Mesenchymal stem cell (in vitro differentiated cells and primary cell): Measurements from ENCODE around the gene SARS1.
A peak's percentile ranks its signal among the peaks of the same experiment; 100 is the strongest.

Experiments used
- DNase-seq: peaks from one replicate; pipeline ENCODE4 v3.0.0-alpha.2; 2013
- H2AFZ ChIP-seq: one replicate; pipeline ENCODE4 v1.6.1; 2013; ENCODE audit warnings: low read depth, mild to moderate bottlenecking, control low read depth, inconsistent platforms, low read length, moderate library complexity
- H2AK5ac ChIP-seq: 2 replicates; pipeline ENCODE4 v1.6.1; 2013; ENCODE audit warnings: low read length, moderate library complexity, mild to moderate bottlenecking, inconsistent platforms; ENCODE audit not compliant: severe bottlenecking
- H2BK120ac ChIP-seq: one replicate; pipeline ENCODE4 v1.6.1; 2013; ENCODE audit warnings: low read depth, mild to moderate bottlenecking, inconsistent platforms, low read length, moderate library complexity
- H2BK12ac ChIP-seq, 2 experiments: one replicate each; pipeline ENCODE4 v1.6.1; 2013; ENCODE audit warnings: inconsistent platforms in 2 of 2, low read length in 2 of 2, mild to moderate bottlenecking in 2 of 2, moderate library complexity in 2 of 2, control low read depth in 1 of 2
- H2BK15ac ChIP-seq: one replicate; pipeline ENCODE4 v1.6.1; 2013; ENCODE audit warnings: mild to moderate bottlenecking, low read depth, inconsistent platforms; ENCODE audit not compliant: poor library complexity, severe bottlenecking
- H2BK5ac ChIP-seq: 2 replicates; pipeline ENCODE4 v1.6.1; 2013; ENCODE audit warnings: low read depth, mild to moderate bottlenecking, low read length, control low read depth, inconsistent platforms; ENCODE audit not compliant: poor library complexity, severe bottlenecking
- H3K14ac ChIP-seq, 2 experiments: one replicate each; pipeline ENCODE4 v1.6.1; 2013; ENCODE audit warnings: inconsistent platforms in 2 of 2, low read length in 2 of 2, control low read depth in 1 of 2, mild to moderate bottlenecking in 1 of 2, moderate library complexity in 1 of 2
- H3K18ac ChIP-seq, 2 experiments: one replicate each; pipeline ENCODE4 v1.6.1; 2013; ENCODE audit warnings: inconsistent platforms in 2 of 2, low read length in 2 of 2, control low read depth in 1 of 2, low read depth in 1 of 2, mild to moderate bottlenecking in 1 of 2
- H3K23ac ChIP-seq, 2 experiments: one replicate each; pipeline ENCODE4 v1.6.1; 2013; ENCODE audit warnings: inconsistent platforms in 2 of 2, low read length in 2 of 2, mild to moderate bottlenecking in 2 of 2, moderate library complexity in 2 of 2, control low read depth in 1 of 2
- H3K27ac ChIP-seq: 2 replicates; pipeline ENCODE4 v1.5.1; 2013; ENCODE audit warnings: mild to moderate bottlenecking, moderate library complexity, low read length, control low read depth, inconsistent platforms; ENCODE audit not compliant: poor library complexity, severe bottlenecking
- H3K27me3 ChIP-seq, 2 experiments: 2 replicates each; pipeline versions ENCODE4 v1.6.1 to v1.7.0; 2013; ENCODE audit warnings: low read length in 2 of 2, mild to moderate bottlenecking in 2 of 2, moderate library complexity in 2 of 2, control low read depth in 1 of 2, inconsistent platforms in 1 of 2; ENCODE audit not compliant: control insufficient read depth in 1 of 2, insufficient read depth in 1 of 2
- H3K36me3 ChIP-seq, 2 experiments: 2 replicates each; pipeline versions ENCODE4 v1.6.1 to v1.7.0; 2013; ENCODE audit warnings: low read length in 2 of 2, control low read depth in 1 of 2, inconsistent platforms in 1 of 2, low read depth in 1 of 2, mild to moderate bottlenecking in 1 of 2; ENCODE audit not compliant: insufficient read depth in 2 of 2, control insufficient read depth in 1 of 2
- H3K4ac ChIP-seq, 2 experiments: one replicate each; pipeline ENCODE4 v1.6.1; 2013; ENCODE audit warnings: inconsistent platforms in 2 of 2, low read length in 2 of 2, mild to moderate bottlenecking in 2 of 2, moderate library complexity in 2 of 2, control low read depth in 1 of 2, low read depth in 1 of 2
- H3K4me1 ChIP-seq: 2 replicates; pipeline ENCODE4 v1.6.1; 2013; ENCODE audit warnings: low read depth, low read length, control low read depth; ENCODE audit not compliant: control insufficient read depth, insufficient read depth
- H3K4me2 ChIP-seq: 2 replicates; pipeline ENCODE4 v1.6.1; 2013; ENCODE audit warnings: low read length, mild to moderate bottlenecking, inconsistent platforms; ENCODE audit not compliant: poor library complexity, severe bottlenecking
- H3K4me3 ChIP-seq, 2 experiments: 2 replicates each; pipeline versions ENCODE4 v1.5.1 to v1.7.0; 2013; ENCODE audit warnings: low read length in 2 of 2, mild to moderate bottlenecking in 2 of 2, control low read depth in 1 of 2, low read depth in 1 of 2; ENCODE audit not compliant: insufficient read depth in 1 of 2
- H3K79me1 ChIP-seq: replicated peaks from 2 replicates; pipeline ENCODE4 v1.6.1; 2013; ENCODE audit warnings: mild to moderate bottlenecking, control low read depth, low read length, inconsistent platforms; ENCODE audit not compliant: poor library complexity, severe bottlenecking
- H3K9ac ChIP-seq: 2 replicates; pipeline ENCODE4 v1.7.0; 2013; ENCODE audit warnings: mild to moderate bottlenecking, low read length, moderate library complexity
- H3K9me3 ChIP-seq: 2 replicates; pipeline ENCODE4 v1.7.0; 2013; ENCODE audit warnings: mild to moderate bottlenecking, low read length; ENCODE audit not compliant: control insufficient read depth
- H4K8ac ChIP-seq: one replicate; pipeline ENCODE4 v1.6.1; 2013; ENCODE audit warnings: inconsistent platforms, mild to moderate bottlenecking, low read length, moderate library complexity
- H4K91ac ChIP-seq: one replicate; pipeline ENCODE4 v1.6.1; 2013; ENCODE audit warnings: mild to moderate bottlenecking, low read length, inconsistent platforms
- whole genome bisulfite sequencing: methylation state at CpG from one replicate; pipeline ENCODE4 v1.1.7; 2013; ENCODE audit warnings: mixed read lengths; 5-methylcytosine and 5-hydroxymethylcytosine counted together

The SARS1 gene

DNA sequence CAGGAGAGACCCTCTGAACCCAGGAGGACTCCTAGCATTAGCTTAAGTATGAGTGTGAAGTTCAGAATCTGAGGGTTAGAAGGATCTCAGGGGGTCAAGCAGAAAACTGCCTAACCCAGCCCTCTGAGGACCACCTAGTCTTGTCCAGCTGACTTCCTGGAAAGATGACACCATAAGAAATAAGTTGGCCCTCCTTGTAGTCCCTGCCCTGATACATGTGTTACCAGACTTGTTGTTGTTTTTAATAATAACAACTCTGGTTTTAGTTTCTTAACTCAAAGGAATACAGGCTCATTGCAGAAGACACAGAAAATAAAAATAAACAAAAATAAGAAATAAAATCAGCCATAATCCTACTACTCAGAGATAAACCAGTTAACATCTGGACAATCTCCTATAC lies 21.8 kb upstream of the SARS1 start:
- H3K4me1 ChIP-seq: peaks cover 1% of the 10 kb centered on the region
- no peaks in the 10 kb centered on the region for H3K9me3 ChIP-seq
- no peak for DNase-seq
- H3K36me3 ChIP-seq: no peaks in the 10 kb centered on the region
- H2AFZ ChIP-seq: no peak overlapping the region
- no peak overlapping the region for H4K91ac ChIP-seq
- H4K8ac ChIP-seq: no peak overlapping the region
- H2BK15ac ChIP-seq: no peak overlapping the region
- no peak overlapping the region for H3K27ac ChIP-seq
- peak overlapping the region in 1 of 2 experiments; percentile 2 for H3K4ac ChIP-seq
- no peak overlapping the region for H2BK5ac ChIP-seq
- no peak overlapping the region for H2BK12ac ChIP-seq
- H3K4me3 ChIP-seq: no peak overlapping the region
- H3K79me1 ChIP-seq: no peaks in the 10 kb centered on the region
- no peak overlapping the region for H3K4me2 ChIP-seq
- no peak overlapping the region for H3K23ac ChIP-seq
- no peak overlapping the region for H3K18ac ChIP-seq
- no peaks in the 10 kb centered on the region for H3K27me3 ChIP-seq
- H2BK120ac ChIP-seq: no peak overlapping the region
- no peak overlapping the region for H3K14ac ChIP-seq
- no peak overlapping the region for H2AK5ac ChIP-seq
- no peak overlapping the region for H3K9ac ChIP-seq

DNA sequence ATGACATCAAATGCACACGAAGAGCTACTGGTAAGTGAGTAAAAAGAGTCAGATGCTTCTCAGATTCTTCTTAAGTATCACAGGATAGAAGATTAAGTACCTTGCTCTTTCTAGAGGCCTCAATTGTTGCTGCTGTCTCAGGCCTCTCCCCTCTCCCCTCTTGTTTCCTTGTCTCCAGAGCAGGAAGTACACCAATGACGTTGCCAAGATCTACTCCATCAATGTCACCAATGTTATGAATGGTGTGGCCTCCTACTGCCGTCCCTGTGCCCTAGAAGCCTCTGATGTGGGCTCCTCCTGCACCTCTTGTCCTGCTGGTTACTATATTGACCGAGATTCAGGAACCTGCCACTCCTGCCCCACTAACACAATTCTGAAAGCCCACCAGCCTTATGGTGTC lies 21.3 kb upstream of the SARS1 start:
- H3K4ac ChIP-seq: no peak overlapping the region
- H2BK5ac ChIP-seq: no peak overlapping the region
- H3K9me3 ChIP-seq: no peaks in the 10 kb centered on the region
- H3K4me1 ChIP-seq: peaks cover 3% of the 10 kb centered on the region
- no peaks in the 10 kb centered on the region for H3K79me1 ChIP-seq
- H2AK5ac ChIP-seq: no peak overlapping the region
- no peak overlapping the region for H3K14ac ChIP-seq
- no peak for DNase-seq
- no peaks in the 10 kb centered on the region for H3K36me3 ChIP-seq
- no peak overlapping the region for H4K8ac ChIP-seq
- 57% methylated on average over 4 of the region's 4 CpGs for WGBS
- no peak overlapping the region for H3K18ac ChIP-seq
- no peak overlapping the region for H2BK15ac ChIP-seq
- no peak overlapping the region for H3K4me2 ChIP-seq
- no peak overlapping the region for H3K9ac ChIP-seq
- H2BK12ac ChIP-seq: no peak overlapping the region
- no peak overlapping the region for H2BK120ac ChIP-seq
- no peak overlapping the region for H3K27ac ChIP-seq
- H3K4me3 ChIP-seq: no peak overlapping the region
- H4K91ac ChIP-seq: no peak overlapping the region
- no peaks in the 10 kb centered on the region for H3K27me3 ChIP-seq
- H3K23ac ChIP-seq: no peak overlapping the region
- H2AFZ ChIP-seq: no peak overlapping the region

GRCh38 chr1:109193653-109194590 lies 19.8 kb upstream of the SARS1 start:
- 67% methylated on average over 14 of the region's 14 CpGs for WGBS

GRCh38 chr1:109197158-109198042 lies 16.3 kb upstream of the SARS1 start:
- DNase-seq: peak; percentile 99
- Histone ChIP-seq H3K4me1 (peaks cover 13% of the 10 kb centered on the region), H2BK120ac (no peak overlapping the region), H3K36me3 (no peaks in the 10 kb centered on the region), H4K91ac (peak overlapping the region; percentile 55), H3K9me3 (no peaks in the 10 kb centered on the region), H3K4me2 (peak overlapping the region; percentile 10), H3K27me3 (no peaks in the 10 kb centered on the region), H3K4me3 (no peak overlapping the region), H2AFZ (peak overlapping the region; percentile 46), H3K18ac (peak overlapping the region; percentile 54 to 76), H3K27ac (peak overlapping the region; percentile 82), H2BK15ac (no peak overlapping the region), H3K23ac (no peak overlapping the region), H3K4ac (no peak overlapping the region), H3K9ac (peak overlapping the region; percentile 71), H2BK12ac (peak overlapping the region; percentile 6 to 37), H3K79me1 (no peaks in the 10 kb centered on the region), H2BK5ac (no peak overlapping the region), H4K8ac (peak overlapping the region; percentile 85), H3K14ac (no peak overlapping the region), H2AK5ac (peak overlapping the region; percentile 34)
- WGBS: 6% methylated on average over 10 of the region's 10 CpGs

More at GRCh38 chr1:109193653-109194590, 19.8 kb upstream of the SARS1 start:
- H3K79me1 ChIP-seq: no peaks in the 10 kb centered on the region
- peak overlapping the region; percentile 2 for H2BK15ac ChIP-seq
- DNase-seq: peak; percentile 39
- no peak overlapping the region for H3K18ac ChIP-seq
- H3K4me2 ChIP-seq: no peak overlapping the region
- H3K36me3 ChIP-seq: no peaks in the 10 kb centered on the region
- H3K14ac ChIP-seq: no peak overlapping the region
- H3K9me3 ChIP-seq: no peaks in the 10 kb centered on the region
- H3K27ac ChIP-seq: no peak overlapping the region
- H4K8ac ChIP-seq: peak overlapping the region; percentile 13
- H2BK5ac ChIP-seq: no peak overlapping the region
- H3K23ac ChIP-seq: no peak overlapping the region
- H3K4me3 ChIP-seq: no peak overlapping the region
- H4K91ac ChIP-seq: no peak overlapping the region
- no peaks in the 10 kb centered on the region for H3K27me3 ChIP-seq
- peaks cover 12% of the 10 kb centered on the region for H3K4me1 ChIP-seq
- H2BK12ac ChIP-seq: no peak overlapping the region
- peak overlapping the region; percentile 5 to 7 for H3K4ac ChIP-seq
- no peak overlapping the region for H3K9ac ChIP-seq
- no peak overlapping the region for H2AK5ac ChIP-seq
- no peak overlapping the region for H2BK120ac ChIP-seq
- H2AFZ ChIP-seq: no peak overlapping the region
